Right lobe of liver (tissue), 6 donors: ENCODE data around the gene TFB2M. TPM values are rescaled to one million over a fixed set of nuclear protein-coding genes. Genes with fewer than 3 reads are reported as not detected.
"Not testable (repeated sequence)": the region's sequence is repeated elsewhere in the genome, so short reads cannot be mapped to it uniquely, and the experiment has no call there.

Experiments used
- ATAC-seq, 4 donors: fragments of 200-7000 bp; cut with Tn5 transposase; one replicate each; pipeline ENCODE4 v1.9.1; 2020; ENCODE audit warnings: mild to moderate bottlenecking in 4 of 4, moderate library complexity in 4 of 4
- DNase-seq, 3 donors: peaks; one replicate each; pipeline ENCODE4 v3.0.0-alpha.2; 2020
- H3K27ac ChIP-seq, 3 donors: fragments of 200-600 bp; one replicate each; pipeline ENCODE4 v1.8.0; 2022
- H3K27me3 ChIP-seq, 2 donors: fragments of 200-600 bp; one replicate each; pipeline ENCODE4 v1.8.0; 2022
- H3K36me3 ChIP-seq, 4 donors: fragments of 200-600 bp; sonication (generic) in 1 of 4; one replicate each; pipeline versions ENCODE4 v1.5.1 to v1.8.0; 2017 to 2022; ENCODE audit warnings: control low read depth in 1 of 4
- H3K4me1 ChIP-seq, 4 donors: fragments of 200-600 bp; sonication (generic) in 1 of 4; one replicate each; pipeline versions ENCODE4 v1.5.1 to v1.8.0; 2017 to 2022; ENCODE audit warnings: control low read depth in 1 of 4
- H3K4me3 ChIP-seq, 3 donors: fragments of 200-600 bp; one replicate each; pipeline ENCODE4 v1.8.0; 2022
- H3K9me3 ChIP-seq, 4 donors: fragments of 200-600 bp; sonication (generic) in 1 of 4; one replicate each; pipeline versions ENCODE4 v1.5.1 to v1.8.0; 2017 to 2022; ENCODE audit warnings: control low read depth in 1 of 4
- CTCF ChIP-seq, 4 donors: fragments of 200-600 bp in 3 of 4; fragments of 450-650 bp in 1 of 4; IDR thresholded peaks; one replicate each; pipeline versions ENCODE4 v1.5.1 to v1.8.0; 2016 to 2022; ENCODE audit warnings: antibody characterized with exemption in 4 of 4, mild to moderate bottlenecking in 2 of 4
- POLR2A ChIP-seq: fragments of 450-650 bp; IDR thresholded peaks from one replicate; pipeline ENCODE4 v1.6.1; 2017; ENCODE audit warnings: antibody characterized with exemption, mild to moderate bottlenecking
- WGBS: methylation state at CpG from one replicate; pipeline ENCODE4 v1.1.6; 2018; ENCODE audit warnings: low coverage, low lambda C conversion rate; ENCODE audit not compliant: insufficient coverage; ENCODE audit errors: missing lambda C conversion rate; 5-methylcytosine and 5-hydroxymethylcytosine counted together
- intact Hi-C, 2 donors: fragments of 100-400 bp; cut with DNase I; formaldehyde crosslinking; loops; one replicate each; pipeline versions ENCODE4 v1.11.2 to v1.14.1; 2022
- total RNA-seq, 6 experiments: library from RNA; depleted of rRNA in 2 of 6; stranded (reverse); fragments of >200 nt in 2 of 6; fragmentation: NEBNext Ultra II Directional in 3 of 6; extraction: Animal tissue kit (Norgen Biotek cat#: 25700) in 3 of 6; gene quantifications; one replicate each; pipeline versions ENCODE4 v1.1.0 to v1.2.4, GENCODE V29; 2016 to 2023
- donor health status: DM: no; HTN: yes; CAD: no.
- donor health status: DM: no; HTN: no; CAD: no.
- donor health status: DM: no; HTN: no; CAD: no.
- donor health status: DM: no; HTN: yes; CAD: no.
- donor health status: DM: no; HTN: yes; CAD: no.

Gene TFB2M
- total RNA-seq, 6 experiments from 2014 or later = 13.1 to 24.8 (median 19.6) TPM

GRCh38 chr1:246576709-246577032, 10.6 kb upstream of the TFB2M start:
- intact Hi-C loops = no loop called here
- WGBS = 82% methylated on average over 3 of the region's 3 CpGs
- Histone ChIP-seq H3K4me1 (peaks cover 0 to 41% (median 3%) of the 10 kb centered on the region in 4 donors), H3K27me3 (no peaks in the 10 kb centered on the region), H3K27ac (no peak overlapping the region), H3K36me3 (no peaks in the 10 kb centered on the region), H3K9me3 (no peaks in the 10 kb centered on the region), H3K4me3 (no peak overlapping the region)
- TF ChIP-seq POLR2A (no peak), CTCF (IDR thresholded peaks at IDR 0.05) (no peak)
- DNase-seq = no peak
- no peak for ATAC-seq

GRCh38 chr1:246573491-246573890, 7.4 kb upstream of the TFB2M start:
- intact Hi-C loops = no loop called here
- Histone ChIP-seq H3K27ac (peak overlapping the region; percentile 7 to 24 (median 21)), H3K36me3 (no peaks in the 10 kb centered on the region), H3K4me1 (peaks cover 0 to 14% (median 0%) of the 10 kb centered on the region in 4 donors), H3K9me3 (no peaks in the 10 kb centered on the region), H3K4me3 (no peak overlapping the region), H3K27me3 (no peaks in the 10 kb centered on the region)
- no peak for TF ChIP-seq POLR2A
- peak; percentile 35 to 39 (median 38) for ATAC-seq
- no peak for DNase-seq
- 46% methylated on average over 6 of the region's 6 CpGs for WGBS

DNA sequence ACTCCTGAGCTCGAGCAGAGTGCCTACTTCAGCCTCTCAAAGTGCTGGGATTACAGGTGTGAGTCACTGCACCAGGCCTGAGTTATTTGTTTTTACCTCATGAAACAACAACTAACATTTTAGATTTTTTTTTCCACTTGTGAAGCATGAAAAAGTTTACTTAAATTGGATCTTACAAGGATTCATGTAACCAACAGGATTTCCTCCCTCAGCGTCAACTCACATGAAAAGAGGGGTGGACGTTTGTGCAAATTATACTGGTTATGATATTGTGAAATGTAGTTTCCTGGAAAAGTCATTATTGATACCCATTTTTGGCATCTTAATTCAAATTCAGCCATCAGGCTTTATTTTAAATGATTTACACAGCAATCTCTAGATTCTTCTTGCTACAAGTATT, 6.7 kb upstream of the TFB2M start:
- peak overlapping the region; percentile 7 to 24 (median 21) for H3K27ac ChIP-seq
- no peaks in the 10 kb centered on the region for H3K9me3 ChIP-seq
- TF ChIP-seq POLR2A (no peak), CTCF (IDR thresholded peaks at IDR 0.05) (no peak)
- no peak overlapping the region for H3K4me3 ChIP-seq
- 40% methylated on average over 3 of the region's 3 CpGs for WGBS
- peaks cover 0 to 18% (median 0%) of the 10 kb centered on the region in 4 donors for H3K4me1 ChIP-seq
- DNase-seq (no peak), ATAC-seq (peak in 1 of 4 donors; percentile 37)
- no peaks in the 10 kb centered on the region for H3K36me3 ChIP-seq
- intact Hi-C loops = no loop called here
- H3K27me3 ChIP-seq = no peaks in the 10 kb centered on the region

- 94% methylated on average over 1 of the region's 1 CpG for WGBS
- Histone ChIP-seq H3K9me3 (no peaks in the 10 kb centered on the region), H3K36me3 (no peaks in the 10 kb centered on the region), H3K27ac (peak overlapping the region in 2 of 3 donors; percentile 21 to 48), H3K4me1 (peaks cover 0 to 15% (median 0%) of the 10 kb centered on the region in 4 donors), H3K4me3 (no peak overlapping the region), H3K27me3 (no peaks in the 10 kb centered on the region)
- DNase-seq (no peak), ATAC-seq (no peak)
- intact Hi-C loops = no loop called here
- no peak for TF ChIP-seq POLR2A
- TF ChIP-seq CTCF (IDR thresholded peaks at IDR 0.05) = no peak
These were observed 5.9 kb upstream of the TFB2M start for GRCh38 chr1:246571953-246572352.

- WGBS = 61% methylated on average over 4 of the region's 4 CpGs
These were observed 5.2 kb upstream of the TFB2M start for GRCh38 chr1:246571309-246571708.

More at GRCh38 chr1:246571309-246571708, 5.2 kb upstream of the TFB2M start:
- ATAC-seq, intact Hi-C loops, H3K36me3 ChIP-seq, DNase-seq, H3K4me3 ChIP-seq, H3K9me3 ChIP-seq, H3K27me3 ChIP-seq: not testable (repeated sequence)
- H3K4me1 ChIP-seq = peaks cover 0 to 15% (median 0%) of the 10 kb centered on the region in 4 donors
- peak overlapping the region; percentile 21 to 48 (median 47) for H3K27ac ChIP-seq
